ENCODE results near the gene CCDC148. TPM values are rescaled to one million over a fixed set of nuclear protein-coding genes. Genes with fewer than 3 reads are reported as not detected.

The CCDC148 gene
- total RNA-seq, 1 donor from 2014 or later, result 0.29 TPM

DNA sequence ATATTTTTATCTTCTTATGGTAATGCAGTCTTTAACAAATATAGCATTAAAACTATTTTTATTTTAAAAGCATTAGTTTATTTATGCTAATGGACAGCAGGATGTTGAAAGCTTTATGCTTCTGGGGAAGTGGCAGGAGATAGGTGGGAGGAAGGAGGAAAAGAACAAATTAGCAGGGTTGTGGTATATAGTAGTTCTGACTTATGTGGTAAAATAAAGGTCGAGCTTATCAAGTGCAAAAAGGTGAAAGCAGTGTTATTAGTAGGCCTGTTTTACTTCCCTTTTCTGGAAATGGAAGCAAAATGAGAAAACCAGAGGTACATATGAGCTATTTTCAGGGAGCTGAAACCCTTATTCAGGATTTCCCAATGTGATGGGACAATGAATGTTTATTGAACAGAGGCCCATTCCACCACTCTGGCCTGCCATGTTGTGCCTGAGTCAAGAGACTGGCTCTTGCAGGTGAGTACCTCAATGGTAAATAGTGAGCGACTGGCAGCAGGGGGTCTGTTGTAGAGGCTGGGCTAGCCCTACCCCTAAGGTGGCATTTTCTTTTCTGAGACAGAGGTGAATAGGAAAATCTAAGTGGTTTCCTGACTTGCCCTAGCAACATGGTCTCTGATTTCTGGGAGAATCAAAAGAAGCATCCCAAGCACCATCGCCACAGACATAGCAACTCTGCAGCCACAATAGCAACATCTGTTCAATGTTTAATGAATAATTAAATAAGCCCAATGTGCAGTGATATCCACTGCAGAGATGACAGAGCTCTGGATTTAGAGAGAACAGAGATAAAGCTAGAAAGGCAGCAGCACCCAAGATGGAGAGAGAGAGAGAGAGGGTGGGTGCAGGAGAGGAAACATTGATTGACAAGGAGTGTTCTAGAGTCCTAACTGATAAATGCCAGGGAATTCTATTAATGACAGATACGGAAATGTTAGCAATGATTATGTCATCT lies 235.2 kb downstream of the CCDC148 start:
- no peak for DNase-seq (ENCODE audit: low read depth)

GRCh38 chr2:158217593-158217992 lies 239.0 kb downstream of the CCDC148 start:
- no peak for DNase-seq (ENCODE audit: low read depth)

GRCh38 chr2:158214431-158214830 lies 242.1 kb downstream of the CCDC148 start:
- DNase-seq (ENCODE audit: low read depth), result peak; percentile 75

- no peak for DNase-seq (ENCODE audit: low read depth)
Measured at GRCh38 chr2:158213773-158214172, 242.8 kb downstream of the CCDC148 start.

- no peak for DNase-seq (ENCODE audit: low read depth)
Measured at GRCh38 chr2:158212301-158212700, 244.3 kb downstream of the CCDC148 start.

DNA sequence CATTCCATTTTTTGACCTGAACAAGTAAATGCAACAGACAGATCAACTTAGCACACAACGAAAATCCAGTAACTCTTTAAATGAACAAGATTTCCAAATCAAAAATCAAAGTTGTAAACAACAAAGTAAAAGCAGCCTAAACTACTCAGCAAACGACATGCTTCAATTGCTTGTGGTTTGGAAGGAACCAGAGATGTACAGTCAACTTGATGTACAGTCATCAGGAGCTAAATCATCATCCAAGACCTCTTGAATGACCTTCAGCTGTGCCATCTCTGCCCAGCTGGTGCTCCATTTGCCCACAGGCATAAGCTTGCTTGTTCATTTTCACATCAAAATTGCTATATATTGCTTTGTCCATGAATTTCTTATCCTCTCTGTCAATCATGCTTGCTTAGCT lies 245.1 kb downstream of the CCDC148 start:
- peak; percentile 56 for DNase-seq (ENCODE audit: low read depth)

- no peak for DNase-seq (ENCODE audit: low read depth)
Measured at GRCh38 chr2:158207354-158207753, 249.2 kb downstream of the CCDC148 start.

GRCh38 chr2:158205215-158205614 lies 251.3 kb downstream of the CCDC148 start:
- DNase-seq (ENCODE audit: low read depth), result no peak

GRCh38 chr2:158204741-158205165 lies 251.8 kb downstream of the CCDC148 start:
- DNase-seq (ENCODE audit: low read depth), result peak; percentile 69

DNA sequence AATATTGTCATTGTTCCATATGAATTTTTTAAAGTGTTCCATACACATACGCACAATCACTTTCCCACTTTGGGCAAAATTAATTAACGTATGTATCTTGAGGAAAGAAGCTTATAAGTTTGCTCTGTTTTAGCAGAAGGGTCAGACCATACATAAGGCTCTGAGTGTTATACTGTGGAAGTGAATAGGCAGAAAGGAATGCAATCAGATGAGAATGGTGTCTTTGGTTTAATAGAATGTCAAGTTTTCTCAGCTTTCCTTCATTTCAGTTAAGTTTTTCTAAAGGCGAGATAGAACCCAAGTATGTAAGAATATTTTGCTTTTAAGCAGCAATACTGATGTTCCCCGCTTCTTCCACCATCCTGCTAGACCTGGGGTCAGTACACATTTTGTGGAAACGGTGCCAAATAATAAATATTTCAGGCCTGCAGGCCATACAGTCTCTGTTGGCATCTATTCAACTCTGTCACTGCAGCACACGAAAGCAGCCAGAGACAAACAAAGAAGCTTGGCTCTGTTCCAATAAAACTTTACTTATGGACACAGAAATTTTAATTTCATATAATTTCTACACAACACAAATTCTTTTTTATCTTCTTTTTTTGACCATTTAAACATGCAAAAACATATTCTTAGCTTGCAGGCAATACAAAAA lies 254.3 kb downstream of the CCDC148 start:
- DNase-seq (ENCODE audit: low read depth), result peak; percentile 13

DNA sequence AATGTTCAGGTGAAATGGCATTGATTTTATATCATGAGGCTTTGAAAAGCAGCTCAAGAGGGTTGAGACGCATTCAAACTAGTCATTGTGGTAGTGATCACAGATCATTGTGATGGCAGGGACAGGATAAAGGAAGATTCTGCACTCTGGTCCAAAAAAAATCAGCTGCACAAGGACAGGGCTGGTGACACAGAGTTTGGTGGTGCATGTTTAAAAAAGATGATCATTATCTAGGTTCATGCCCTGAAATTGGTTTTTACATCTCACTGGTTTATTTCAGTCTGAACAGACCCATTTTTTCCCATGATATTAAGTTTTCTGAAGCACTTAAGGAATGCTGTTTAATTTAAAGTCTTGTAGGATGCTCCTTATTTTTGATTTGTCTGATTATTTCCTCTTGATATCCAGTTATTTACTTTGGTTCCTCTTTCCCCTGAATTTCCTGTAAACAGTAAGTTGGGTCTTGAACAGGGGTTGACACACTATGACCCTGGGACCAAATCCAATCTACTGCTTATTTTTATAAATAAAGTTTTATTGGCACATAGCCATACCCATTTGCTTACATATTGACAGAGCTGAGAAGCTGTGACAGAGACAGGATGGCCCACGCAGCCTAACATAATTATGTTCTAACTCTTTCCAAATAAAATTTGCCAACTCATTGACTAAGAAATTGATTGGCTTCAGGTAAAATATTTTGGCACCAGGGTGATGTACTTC lies 256.5 kb downstream of the CCDC148 start:
- no peak for DNase-seq (ENCODE audit: low read depth)

DNA sequence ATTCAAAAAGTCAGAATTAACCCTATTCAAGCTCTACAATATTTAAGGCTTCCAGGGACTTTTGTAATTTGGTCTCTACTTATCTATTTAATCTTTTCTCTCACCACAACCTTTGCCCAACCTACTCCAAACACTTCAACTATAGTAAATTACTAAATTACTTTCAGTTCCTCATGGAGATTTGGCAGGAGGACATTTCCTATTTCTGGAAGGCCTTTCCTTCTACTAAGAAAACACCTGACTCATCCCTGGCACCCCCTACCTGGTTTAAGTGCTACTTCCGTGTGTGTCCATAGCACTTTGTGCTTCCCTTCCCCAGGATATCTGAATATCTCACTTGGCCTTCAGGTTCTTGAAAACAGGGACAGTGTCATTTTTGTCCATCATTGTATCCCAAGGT lies 258.6 kb downstream of the CCDC148 start:
- no peak for DNase-seq (ENCODE audit: low read depth)

DNA sequence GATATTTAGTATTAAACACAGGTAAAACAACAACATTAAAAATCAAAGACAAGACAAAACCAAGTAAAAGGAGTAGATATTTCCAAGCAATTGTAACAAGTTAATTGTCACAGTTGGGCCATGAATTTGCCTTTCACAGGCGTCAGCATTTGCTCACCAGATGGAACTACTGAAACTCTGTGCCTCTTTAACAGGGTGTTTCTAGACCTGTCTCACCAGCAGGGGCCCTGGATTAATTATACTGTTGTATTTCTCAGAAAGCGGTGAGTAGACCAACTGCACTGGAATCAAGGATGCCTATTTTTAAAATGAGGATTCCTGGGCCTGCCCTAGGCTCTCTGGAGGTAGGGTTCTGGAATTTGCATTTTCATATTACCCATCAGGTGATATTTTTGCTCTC lies 262.3 kb downstream of the CCDC148 start:
- no peak for DNase-seq (ENCODE audit: low read depth)

- no peak for DNase-seq (ENCODE audit: low read depth)
Measured at GRCh38 chr2:158192515-158193443, 263.8 kb downstream of the CCDC148 start.

GRCh38 chr2:158191076-158191895 lies 265.3 kb downstream of the CCDC148 start:
- DNase-seq (ENCODE audit: low read depth), result peak; percentile 27

DNA sequence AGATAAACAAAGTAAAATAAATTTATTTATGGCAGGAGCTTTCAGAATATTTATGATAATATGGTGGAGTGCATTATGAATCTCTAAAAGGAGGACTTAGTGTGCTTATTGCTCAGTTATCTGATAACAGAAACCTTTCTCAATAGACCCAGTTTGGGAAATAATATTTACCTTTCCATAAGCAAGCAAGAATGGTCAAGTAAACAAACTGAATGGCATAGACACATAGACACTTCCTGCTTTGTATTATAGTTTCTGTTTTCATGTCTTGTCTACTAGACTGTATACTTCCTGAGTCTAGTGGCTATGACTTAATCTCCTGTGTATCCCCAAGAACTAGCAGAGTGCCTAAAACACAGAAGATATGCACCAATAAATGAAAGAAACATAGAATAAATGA lies 267.0 kb downstream of the CCDC148 start:
- no peak for DNase-seq (ENCODE audit: low read depth)

DNA sequence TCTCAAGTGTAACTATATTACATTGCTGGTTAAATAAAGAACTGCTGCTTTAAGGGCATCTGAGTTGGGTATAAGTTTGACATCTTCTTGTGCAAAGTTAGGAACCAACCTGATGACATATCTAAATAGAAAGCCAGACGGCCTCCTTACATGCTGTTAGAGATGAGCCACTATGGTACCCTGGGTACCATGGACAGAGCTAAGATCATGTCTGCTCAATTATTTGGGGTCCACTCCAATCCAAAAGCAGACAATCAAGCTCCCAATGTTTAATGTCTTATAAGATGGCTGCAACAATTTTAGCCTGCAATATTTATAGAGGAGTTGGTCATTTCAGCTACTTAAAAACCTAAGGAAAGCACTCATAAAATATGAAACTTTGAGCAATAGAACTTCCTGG lies 268.6 kb downstream of the CCDC148 start:
- DNase-seq (ENCODE audit: low read depth), result peak; percentile 27

GRCh38 chr2:158184556-158185343 lies 271.8 kb downstream of the CCDC148 start:
- DNase-seq (ENCODE audit: low read depth), result no peak

- no peak for DNase-seq (ENCODE audit: low read depth)
Measured at GRCh38 chr2:158184001-158184400, 272.6 kb downstream of the CCDC148 start.
